CD4-positive, alpha-beta T cell (primary cell): ENCODE measurements around the gene FGGY. TPM values are rescaled to one million over a fixed set of nuclear protein-coding genes. Genes with fewer than 3 reads are reported as not detected.

Experiments used
- ATAC-seq: fragments of 200-7000 bp; cut with Tn5 transposase; one replicate; pipeline ENCODE4 v1.10.0; 2022; ENCODE audit warnings: mild to moderate bottlenecking; ENCODE audit not compliant: poor library complexity
- CTCF ChIA-PET: fragments of 350-600 bp; sonication (Branson Sonifier 250); formaldehyde crosslinking; loops from one replicate; lab custom pipeline; 2021; ENCODE audit warnings: antibody characterized with exemption, inconsistent platforms; lab: Charles Lee
- POLR2A ChIA-PET: fragments of 350-600 bp; sonication (Branson Sonifier 250); formaldehyde crosslinking; loops from one replicate; lab custom pipeline; 2021; ENCODE audit warnings: antibody characterized with exemption, inconsistent platforms; lab: Charles Lee
- DNase-seq, 14 experiments: peaks; one replicate each; pipeline ENCODE4 v3.0.0-alpha.2; 2013 to 2020; ENCODE audit warnings: mixed read lengths in 2 of 14
- H3K27ac ChIP-seq, 2 donors: one replicate each; pipeline versions ENCODE4 v1.5.1 to v1.7.0; 2013; ENCODE audit warnings: low read length in 2 of 2, low read depth in 1 of 2, mild to moderate bottlenecking in 1 of 2
- H3K27me3 ChIP-seq, 2 experiments: 1 replicate in 1 of 2; 2 replicates in 1 of 2; pipeline versions ENCODE4 v1.6.1 to v1.7.0; 2013; ENCODE audit warnings: low read length in 2 of 2, control low read depth in 1 of 2, mild to moderate bottlenecking in 1 of 2, moderate library complexity in 1 of 2; ENCODE audit not compliant: insufficient read depth in 2 of 2, control insufficient read depth in 1 of 2
- H3K36me3 ChIP-seq: one replicate; pipeline ENCODE4 v1.6.1; 2013; ENCODE audit warnings: low read length, control low read depth; ENCODE audit not compliant: insufficient read depth
- H3K4me1 ChIP-seq: one replicate; pipeline ENCODE4 v1.6.1; 2013; ENCODE audit warnings: low read length, control low read depth; ENCODE audit not compliant: insufficient read depth
- H3K4me3 ChIP-seq: one replicate; pipeline ENCODE4 v1.5.1; 2013; ENCODE audit warnings: mild to moderate bottlenecking, low read length, moderate library complexity
- H3K9me3 ChIP-seq, 2 experiments: 1 replicate in 1 of 2; 2 replicates in 1 of 2; pipeline versions ENCODE4 v1.6.1 to v1.7.0; 2013; ENCODE audit warnings: low read length in 2 of 2, mild to moderate bottlenecking in 2 of 2, control low read depth in 1 of 2, moderate library complexity in 1 of 2; ENCODE audit not compliant: control insufficient read depth in 1 of 2, insufficient read depth in 1 of 2
- H3K27ac Mint-ChIP-seq: one replicate; pipeline ENCODE4 v1.8.0; 2020; ENCODE audit warnings: mixed read lengths
- H3K27me3 Mint-ChIP-seq: one replicate; pipeline ENCODE4 v1.8.0; 2021; ENCODE audit warnings: mixed read lengths
- H3K36me3 Mint-ChIP-seq: one replicate; pipeline ENCODE4 v1.8.0; 2021; ENCODE audit warnings: low read depth, mixed read lengths
- H3K4me1 Mint-ChIP-seq: one replicate; pipeline ENCODE4 v1.8.0; 2021; ENCODE audit warnings: low read depth, mixed read lengths
- H3K4me3 Mint-ChIP-seq: one replicate; pipeline ENCODE4 v1.8.0; 2020; ENCODE audit warnings: mild to moderate bottlenecking, mixed read lengths
- H3K9me3 Mint-ChIP-seq: one replicate; pipeline ENCODE4 v1.8.0; 2020; ENCODE audit warnings: mixed read lengths
- CTCF ChIP-seq: fragments of 200-600 bp; IDR thresholded peaks from one replicate; pipeline ENCODE4 v1.8.0; 2022; ENCODE audit warnings: antibody characterized with exemption, mild to moderate bottlenecking
- intact Hi-C, 2 experiments: fragments of 100-400 bp; cut with DNase I in 1 of 2; cut with micrococcal nuclease in 1 of 2; formaldehyde crosslinking; loops; one replicate each; pipeline versions ENCODE4 v1.15.1 to v1.9.0; 2023 to 2025; cut with DNase I, micrococcal nuclease
- total RNA-seq, 174 experiments: library from RNA in 2 of 174; stranded (reverse) in 2 of 174; gene quantifications; one replicate each; pipeline ENCODE4 v1.2.3 and lab custom pipeline; 2021 to 2026

The FGGY gene
- total RNA-seq, 2 experiments from 2014 or later, result 9.5 to 10.0 TPM

DNA sequence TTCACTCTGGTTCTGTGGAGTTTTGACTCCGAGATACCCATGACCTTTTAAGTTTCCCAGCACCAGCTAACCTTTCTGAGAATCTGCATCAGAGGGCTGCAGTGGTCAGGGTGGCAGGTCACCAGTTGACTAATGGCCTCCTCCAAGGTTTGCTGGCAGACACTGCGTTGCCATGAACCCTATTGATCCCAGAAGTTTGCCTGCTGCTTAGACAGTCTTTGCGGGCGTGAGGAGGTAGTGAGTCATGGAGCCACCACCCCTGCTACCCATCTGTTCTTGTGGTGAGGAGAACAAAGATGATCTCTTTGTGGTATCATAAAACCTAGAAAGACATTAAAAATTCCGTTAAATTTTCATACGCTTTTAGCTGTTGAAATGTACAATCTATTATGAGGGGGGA is 180.4 kb downstream of the FGGY start:
- Histone ChIP-seq H3K27me3 (no peaks in the 10 kb centered on the region), H3K9me3 (peaks cover 0 to 1% of the 10 kb centered on the region in 2 experiments), H3K4me3 (no peak overlapping the region), H3K27ac (no peak overlapping the region), H3K4me1 (no peaks in the 10 kb centered on the region), H3K36me3 (no peaks in the 10 kb centered on the region)
- H3K4me3 Mint-ChIP-seq, result no peak overlapping the region
- no peak overlapping the region for H3K27ac Mint-ChIP-seq
- POLR2A ChIA-PET, result no interaction called here
- no peaks in the 10 kb centered on the region for H3K27me3 Mint-ChIP-seq
- CTCF ChIA-PET, result no interaction called here
- intact Hi-C loops, result no loop called here
- ATAC-seq (no peak), DNase-seq (peak in 1 of 14 experiments; percentile 1)
- no peaks in the 10 kb centered on the region for H3K9me3 Mint-ChIP-seq
- no peak for TF ChIP-seq CTCF
- H3K4me1 Mint-ChIP-seq, result no peaks in the 10 kb centered on the region
- no peaks in the 10 kb centered on the region for H3K36me3 Mint-ChIP-seq

- ChIA-PET CTCF (no interaction called here), POLR2A (no interaction called here)
- Mint-ChIP-seq H3K9me3 (no peaks in the 10 kb centered on the region), H3K4me1 (no peaks in the 10 kb centered on the region), H3K36me3 (no peaks in the 10 kb centered on the region), H3K4me3 (no peak overlapping the region), H3K27ac (no peak overlapping the region), H3K27me3 (no peaks in the 10 kb centered on the region)
- DNase-seq (no peak), ATAC-seq (no peak)
- Histone ChIP-seq H3K9me3 (no peaks in the 10 kb centered on the region), H3K27me3 (no peaks in the 10 kb centered on the region), H3K27ac (no peak overlapping the region), H3K36me3 (no peaks in the 10 kb centered on the region), H3K4me3 (no peak overlapping the region), H3K4me1 (no peaks in the 10 kb centered on the region)
- TF ChIP-seq CTCF, result no peak
- intact Hi-C loops, result no loop called here
These were observed 181.0 kb downstream of the FGGY start for GRCh38 chr1:59477867-59478266.

DNA sequence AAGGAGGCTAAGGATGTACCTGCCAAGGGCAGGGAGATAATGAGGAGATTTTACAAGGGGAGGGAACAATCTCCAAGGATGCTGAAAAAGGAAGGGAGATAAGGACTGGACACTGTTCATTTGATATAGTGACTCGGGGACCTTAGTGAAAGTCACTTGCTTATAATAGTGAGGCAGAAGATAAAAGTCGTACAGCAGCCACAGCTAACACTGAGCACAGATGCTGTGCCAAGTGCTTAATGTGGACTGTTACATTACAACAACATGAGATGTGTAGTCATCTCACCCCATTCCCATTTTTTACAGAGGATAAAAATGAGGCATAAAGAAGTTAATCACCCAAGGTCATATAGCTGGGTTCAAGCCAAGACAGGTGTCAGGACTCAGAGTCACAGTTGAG is 181.9 kb downstream of the FGGY start:
- Mint-ChIP-seq H3K4me3 (no peak overlapping the region), H3K4me1 (no peaks in the 10 kb centered on the region), H3K27me3 (no peaks in the 10 kb centered on the region), H3K36me3 (no peaks in the 10 kb centered on the region), H3K9me3 (no peaks in the 10 kb centered on the region), H3K27ac (no peak overlapping the region)
- no peak for TF ChIP-seq CTCF
- ChIA-PET CTCF (no interaction called here), POLR2A (no interaction called here)
- DNase-seq, result no peak
- H3K27me3 ChIP-seq, result no peaks in the 10 kb centered on the region
- H3K9me3 ChIP-seq, result no peaks in the 10 kb centered on the region
- H3K4me3 ChIP-seq, result no peak overlapping the region
- H3K36me3 ChIP-seq, result no peaks in the 10 kb centered on the region
- no peak for ATAC-seq
- H3K27ac ChIP-seq, result no peak overlapping the region
- intact Hi-C loops, result no loop called here
- no peaks in the 10 kb centered on the region for H3K4me1 ChIP-seq
